ENCODE measurements around the gene LBX2.

LBX2 gene

DNA sequence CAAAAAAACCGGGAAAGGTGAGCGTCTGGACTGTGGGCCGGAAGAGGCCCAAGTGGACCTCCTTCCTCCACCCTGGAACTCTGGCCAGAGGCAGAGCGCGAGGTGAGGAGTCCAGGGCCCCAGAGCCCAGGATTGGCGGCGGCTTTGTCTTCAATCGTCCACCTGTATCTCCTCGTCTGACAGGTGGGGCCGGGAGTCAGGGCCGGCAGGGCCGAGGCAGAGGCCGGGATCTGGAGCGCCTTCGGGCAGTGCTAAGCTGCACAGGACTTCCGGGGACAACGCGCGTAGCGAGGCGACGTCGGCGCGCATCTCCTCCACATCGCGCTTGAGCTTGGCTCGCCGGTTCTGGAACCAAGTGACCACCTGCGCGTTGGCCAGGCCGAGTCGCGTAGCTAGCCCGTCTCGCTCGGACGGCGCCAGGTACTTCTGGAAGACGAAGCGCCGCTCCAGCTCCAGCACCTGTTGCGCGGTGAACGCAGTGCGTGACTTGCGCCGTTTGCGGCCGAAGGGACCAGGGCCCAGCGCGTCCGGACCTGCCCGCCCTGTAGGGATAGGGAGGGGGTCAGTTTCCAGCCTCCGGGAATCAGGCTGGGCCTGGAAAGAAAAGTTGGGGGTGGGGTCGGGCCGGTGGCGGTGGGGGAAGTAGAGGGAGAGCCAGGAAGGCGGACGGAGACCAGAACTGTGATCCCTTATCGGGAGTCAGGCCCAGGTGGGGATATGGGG is 1.5 kb downstream of the LBX2 start:
- FAIRE-seq (no peak), DNase-seq (ENCODE audit: insufficient read length, low spot score) (no peak)
- TF ChIP-seq, protein P1, sequence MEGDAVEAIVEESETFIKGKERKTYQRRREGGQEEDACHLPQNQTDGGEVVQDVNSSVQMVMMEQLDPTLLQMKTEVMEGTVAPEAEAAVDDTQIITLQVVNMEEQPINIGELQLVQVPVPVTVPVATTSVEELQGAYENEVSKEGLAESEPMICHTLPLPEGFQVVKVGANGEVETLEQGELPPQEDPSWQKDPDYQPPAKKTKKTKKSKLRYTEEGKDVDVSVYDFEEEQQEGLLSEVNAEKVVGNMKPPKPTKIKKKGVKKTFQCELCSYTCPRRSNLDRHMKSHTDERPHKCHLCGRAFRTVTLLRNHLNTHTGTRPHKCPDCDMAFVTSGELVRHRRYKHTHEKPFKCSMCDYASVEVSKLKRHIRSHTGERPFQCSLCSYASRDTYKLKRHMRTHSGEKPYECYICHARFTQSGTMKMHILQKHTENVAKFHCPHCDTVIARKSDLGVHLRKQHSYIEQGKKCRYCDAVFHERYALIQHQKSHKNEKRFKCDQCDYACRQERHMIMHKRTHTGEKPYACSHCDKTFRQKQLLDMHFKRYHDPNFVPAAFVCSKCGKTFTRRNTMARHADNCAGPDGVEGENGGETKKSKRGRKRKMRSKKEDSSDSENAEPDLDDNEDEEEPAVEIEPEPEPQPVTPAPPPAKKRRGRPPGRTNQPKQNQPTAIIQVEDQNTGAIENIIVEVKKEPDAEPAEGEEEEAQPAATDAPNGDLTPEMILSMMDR (IDR thresholded peaks at IDR 0.05; ENCODE audit: insufficient read depth, missing control alignments) = no peak

DNA sequence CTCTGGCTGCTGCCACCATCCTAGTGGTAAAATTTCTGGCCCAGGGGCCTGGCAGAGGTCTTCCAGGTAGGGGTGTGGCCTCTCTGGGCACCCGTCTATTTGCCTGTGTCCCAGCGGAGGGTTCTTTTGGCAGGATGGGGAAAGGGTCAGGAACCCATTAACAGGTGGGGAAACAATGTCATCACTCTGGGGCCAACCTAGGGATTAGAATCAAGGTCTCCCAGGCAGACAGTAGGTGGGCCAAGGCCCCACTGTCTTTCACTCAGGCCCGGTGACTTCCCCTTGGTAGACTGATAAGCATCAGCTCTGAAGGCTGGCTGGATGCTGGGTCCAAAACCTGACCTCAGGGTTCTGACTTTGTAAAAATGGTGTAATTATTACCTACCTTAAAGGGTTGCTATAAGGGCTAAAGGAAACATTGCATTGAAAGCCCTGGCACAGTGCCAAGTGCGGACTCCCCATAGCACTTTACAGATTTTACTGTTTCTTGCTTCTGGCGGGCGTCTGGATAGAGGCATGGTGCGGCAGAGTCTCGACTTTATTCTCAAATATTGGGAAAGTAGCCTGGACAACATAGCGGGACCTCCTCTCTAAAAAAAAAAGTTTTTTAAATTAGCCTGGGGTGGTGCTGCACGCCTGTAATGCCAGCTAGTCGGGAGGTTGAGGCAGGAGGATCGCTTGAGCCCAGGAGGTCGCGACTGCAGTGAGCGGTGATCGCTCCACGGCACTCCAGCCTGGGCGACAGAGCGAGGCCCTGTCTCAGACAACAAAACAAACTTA is 2.2 kb downstream of the LBX2 start:
- DNase-seq (ENCODE audit: insufficient read length, low spot score) (no peak), FAIRE-seq (no peak)
- TF ChIP-seq, protein P1 (IDR thresholded peaks at IDR 0.05; ENCODE audit: insufficient read depth, missing control alignments) = no peak

DNA sequence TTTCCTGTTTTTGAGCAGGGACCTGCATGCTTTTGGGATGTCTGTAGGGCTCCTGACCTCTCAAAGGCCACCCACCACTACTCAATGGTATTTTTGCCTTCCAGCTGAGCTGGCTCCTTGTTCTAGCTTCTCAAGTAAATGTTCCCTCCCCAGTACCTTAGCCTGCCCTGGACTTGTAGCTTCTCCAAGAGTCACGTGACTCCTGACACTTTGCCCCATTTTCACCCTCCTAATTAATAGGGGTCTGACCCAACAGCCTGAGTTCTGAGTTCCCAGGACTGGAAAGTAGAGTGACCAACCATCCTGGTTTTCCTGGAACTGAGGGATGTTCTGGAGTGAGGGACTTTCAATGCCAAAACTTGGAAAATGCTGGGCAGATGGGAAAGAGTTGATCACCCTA is 4.0 kb downstream of the LBX2 start:
- DNase-seq (ENCODE audit: insufficient read length, low spot score) = no peak
- no peak for FAIRE-seq
- TF ChIP-seq, protein P1 (IDR thresholded peaks at IDR 0.05; ENCODE audit: insufficient read depth, missing control alignments) = no peak

- TF ChIP-seq, protein P1 (IDR thresholded peaks at IDR 0.05; ENCODE audit: insufficient read depth, missing control alignments) = no peak
- FAIRE-seq (no peak), DNase-seq (ENCODE audit: insufficient read length, low spot score) (no peak)
Measured at GRCh38 chr2:74493546-74493945, 5.9 kb downstream of the LBX2 start.

DNA sequence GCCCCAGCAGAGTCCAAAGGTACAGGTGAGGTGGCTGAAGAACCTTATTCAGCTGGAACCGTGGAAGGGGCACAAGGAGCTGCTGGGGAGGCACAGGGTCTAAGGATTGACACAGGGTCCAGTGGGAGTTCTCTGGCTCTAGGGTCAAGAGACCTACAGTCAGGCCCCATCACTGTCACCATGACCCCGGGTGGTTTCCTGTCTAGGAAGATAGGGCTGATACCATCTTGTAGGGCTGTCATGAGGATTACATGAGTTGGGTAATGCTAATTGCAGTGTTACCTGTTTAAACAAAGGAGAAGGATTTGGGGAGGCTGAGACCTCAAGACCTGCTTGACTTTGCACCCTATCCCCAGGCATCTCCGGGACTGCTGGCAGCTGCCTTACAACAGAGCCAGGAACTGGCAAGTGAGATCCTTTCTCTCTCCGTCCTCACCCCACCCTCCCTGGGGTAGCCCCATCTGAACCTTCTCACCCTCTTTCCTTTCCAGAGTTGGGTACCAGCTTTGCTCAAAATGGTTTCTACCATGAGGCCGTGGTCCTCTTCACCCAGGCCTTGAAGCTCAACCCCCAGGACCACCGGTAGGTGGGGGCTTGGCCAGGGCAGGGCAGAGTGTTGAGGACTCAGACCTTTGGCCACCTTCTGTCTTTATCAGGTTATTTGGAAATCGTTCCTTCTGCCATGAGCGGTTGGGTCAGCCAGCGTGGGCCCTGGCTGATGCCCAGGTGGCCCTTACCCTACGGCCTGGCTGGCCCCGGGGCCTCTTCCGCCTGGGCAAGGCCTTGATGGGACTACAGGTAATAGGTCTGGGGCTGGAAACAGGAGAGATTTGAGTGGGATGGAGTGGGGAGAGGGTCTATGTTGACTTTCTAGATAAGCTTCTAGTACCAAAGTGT is 7.5 kb downstream of the LBX2 start:
- no peak for FAIRE-seq
- TF ChIP-seq, protein P1 (IDR thresholded peaks at IDR 0.05; ENCODE audit: insufficient read depth, missing control alignments) = no peak
- DNase-seq (ENCODE audit: insufficient read length, low spot score) = no peak

GRCh38 chr2:74489906-74490305 is 9.5 kb downstream of the LBX2 start:
- no peak for FAIRE-seq
- no peak for DNase-seq (ENCODE audit: insufficient read length, low spot score)
- TF ChIP-seq, protein P1 (IDR thresholded peaks at IDR 0.05; ENCODE audit: insufficient read depth, missing control alignments) = no peak
